Measurements from ENCODE around the gene DOCK9. TPM values are rescaled to one million over a fixed set of nuclear protein-coding genes. Genes with fewer than 3 reads are reported as not detected.
A peak's percentile ranks its signal among the peaks of the same experiment; 100 is the strongest.

Gene DOCK9
- total and polyA plus RNA-seq, 8 donors: 7.5 to 26.3 (median 16.3) TPM

DNA sequence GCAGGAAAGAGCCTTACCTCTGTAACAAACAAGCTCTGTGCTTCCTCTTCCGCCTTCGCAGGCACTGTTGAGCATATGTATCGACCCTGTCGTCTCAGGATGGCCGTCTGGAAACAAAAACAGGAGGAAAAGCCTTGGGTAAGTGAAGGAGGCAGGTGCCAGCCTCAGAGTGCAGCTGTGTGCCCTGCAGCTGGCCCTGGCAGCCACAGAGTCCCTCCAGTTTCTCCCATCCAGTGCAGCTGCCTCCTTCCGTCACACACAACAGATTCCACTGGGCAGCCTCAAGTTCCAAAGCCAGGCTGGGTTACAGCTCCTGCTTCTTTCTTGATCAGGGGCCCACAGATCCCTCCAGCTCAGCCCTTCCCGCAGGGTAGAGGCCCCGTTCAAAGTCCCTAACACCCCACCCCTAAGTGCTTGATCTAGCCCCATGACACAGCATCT is 47.7 kb downstream of the DOCK9 start:
- intact Hi-C loops (cut with DNase I): no loop called here
- Histone ChIP-seq H3K36me3 (no peaks in the 10 kb centered on the region), H3K9me3 (no peaks in the 10 kb centered on the region), H3K27me3 (no peaks in the 10 kb centered on the region), H3K4me1 (no peaks in the 10 kb centered on the region), H3K27ac (no peak overlapping the region), H3K4me3 (no peak overlapping the region)
- FAIRE-seq (no peak), DNase-seq (no peak), ATAC-seq (peak in 1 of 4 donors; percentile 14)
- WGBS, 2 donors: 82% methylated on average over 8 of the region's 8 CpGs
- TF ChIP-seq, protein P1, sequence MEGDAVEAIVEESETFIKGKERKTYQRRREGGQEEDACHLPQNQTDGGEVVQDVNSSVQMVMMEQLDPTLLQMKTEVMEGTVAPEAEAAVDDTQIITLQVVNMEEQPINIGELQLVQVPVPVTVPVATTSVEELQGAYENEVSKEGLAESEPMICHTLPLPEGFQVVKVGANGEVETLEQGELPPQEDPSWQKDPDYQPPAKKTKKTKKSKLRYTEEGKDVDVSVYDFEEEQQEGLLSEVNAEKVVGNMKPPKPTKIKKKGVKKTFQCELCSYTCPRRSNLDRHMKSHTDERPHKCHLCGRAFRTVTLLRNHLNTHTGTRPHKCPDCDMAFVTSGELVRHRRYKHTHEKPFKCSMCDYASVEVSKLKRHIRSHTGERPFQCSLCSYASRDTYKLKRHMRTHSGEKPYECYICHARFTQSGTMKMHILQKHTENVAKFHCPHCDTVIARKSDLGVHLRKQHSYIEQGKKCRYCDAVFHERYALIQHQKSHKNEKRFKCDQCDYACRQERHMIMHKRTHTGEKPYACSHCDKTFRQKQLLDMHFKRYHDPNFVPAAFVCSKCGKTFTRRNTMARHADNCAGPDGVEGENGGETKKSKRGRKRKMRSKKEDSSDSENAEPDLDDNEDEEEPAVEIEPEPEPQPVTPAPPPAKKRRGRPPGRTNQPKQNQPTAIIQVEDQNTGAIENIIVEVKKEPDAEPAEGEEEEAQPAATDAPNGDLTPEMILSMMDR (IDR thresholded peaks at IDR 0.05): no peak

DNA sequence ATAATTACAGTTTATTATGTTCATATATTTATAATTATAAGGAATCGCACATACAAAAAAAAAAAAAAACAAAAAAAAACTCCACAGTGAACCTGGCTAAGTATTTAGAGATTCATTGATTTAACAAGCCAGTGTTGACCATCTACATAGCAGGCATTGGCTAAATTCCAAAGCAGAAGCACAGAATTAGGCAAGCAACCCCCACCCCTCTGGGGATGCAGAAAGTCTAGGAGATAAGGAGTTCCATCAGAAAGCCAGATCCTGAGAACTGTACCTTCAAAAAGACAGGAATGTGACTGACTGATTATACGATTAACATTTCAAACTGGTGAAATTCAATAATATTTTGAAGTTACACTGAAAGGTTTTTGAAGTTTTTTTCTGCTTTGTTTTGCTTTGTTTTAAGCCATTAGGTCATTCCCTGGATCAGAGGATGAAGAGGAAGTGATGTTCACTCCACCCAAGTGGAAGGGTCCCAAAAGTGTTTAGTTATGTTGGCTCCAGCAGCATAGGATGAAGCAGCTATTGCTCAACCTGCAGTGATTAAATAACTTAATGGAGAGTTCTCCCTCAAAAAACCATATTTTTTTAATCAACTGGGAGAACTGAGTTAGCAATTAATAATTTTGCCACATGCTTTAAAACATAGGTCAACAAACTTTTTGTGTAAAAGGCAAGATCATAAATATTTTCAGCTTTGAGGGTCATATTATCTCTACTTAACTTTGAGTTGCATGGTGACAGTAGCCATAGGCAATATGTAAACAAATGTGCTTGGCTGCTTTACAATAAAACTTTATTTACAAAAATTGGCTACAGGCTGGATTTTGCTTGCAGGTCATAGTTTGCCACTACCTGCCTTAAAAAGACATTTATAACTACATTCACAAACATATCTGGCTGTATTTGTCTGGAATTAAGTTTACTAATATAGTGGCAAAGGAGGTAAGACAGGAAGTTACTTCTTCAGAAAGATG is 49.6 kb downstream of the DOCK9 start:
- H3K4me1 ChIP-seq: no peaks in the 10 kb centered on the region
- peak in 1 of 4 donors; percentile 45 for ATAC-seq
- no peak overlapping the region for H3K4me3 ChIP-seq
- intact Hi-C loops (cut with DNase I): no loop called here
- 76 to 91% methylated on average over 2 of the region's 2 CpGs for WGBS, 2 donors
- DNase-seq: no peak
- FAIRE-seq: no peak
- TF ChIP-seq, protein P1 (IDR thresholded peaks at IDR 0.05): no peak
- H3K27ac ChIP-seq: no peak overlapping the region
- no peaks in the 10 kb centered on the region for H3K9me3 ChIP-seq
- H3K36me3 ChIP-seq: no peaks in the 10 kb centered on the region
- no peaks in the 10 kb centered on the region for H3K27me3 ChIP-seq

DNA sequence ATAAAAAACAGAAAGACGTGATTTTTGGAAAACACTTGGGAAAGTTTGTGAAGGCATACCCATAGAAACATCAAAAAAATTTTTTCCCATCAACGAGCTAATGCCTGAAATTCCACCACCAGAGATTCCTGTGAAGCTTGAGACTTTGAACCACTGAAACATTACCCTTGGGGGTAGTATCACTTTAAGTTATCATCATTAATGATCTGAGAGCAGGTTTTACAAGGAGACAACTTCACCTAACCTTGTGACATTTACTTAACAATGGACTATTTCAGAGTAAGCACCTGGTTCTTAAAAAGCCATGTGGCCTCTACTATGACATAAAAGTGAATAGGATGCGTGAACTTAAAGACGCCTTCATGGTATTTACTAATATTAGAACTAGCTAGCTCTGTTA is 51.9 kb downstream of the DOCK9 start:
- Histone ChIP-seq H3K36me3 (no peaks in the 10 kb centered on the region), H3K4me3 (no peak overlapping the region), H3K9me3 (no peaks in the 10 kb centered on the region), H3K4me1 (no peaks in the 10 kb centered on the region), H3K27ac (no peak overlapping the region), H3K27me3 (no peaks in the 10 kb centered on the region)
- no peak for DNase-seq
- no peak for ATAC-seq
- FAIRE-seq: no peak
- TF ChIP-seq, protein P1 (IDR thresholded peaks at IDR 0.05): no peak
- 91 to 98% methylated on average over 4 of the region's 4 CpGs for WGBS, 2 donors
- intact Hi-C loops (cut with DNase I): no loop called here

GRCh38 chr13:98923641-98924397 is 54.0 kb downstream of the DOCK9 start:
- Histone ChIP-seq H3K9me3 (no peaks in the 10 kb centered on the region), H3K4me1 (no peaks in the 10 kb centered on the region), H3K36me3 (no peaks in the 10 kb centered on the region), H3K27me3 (no peaks in the 10 kb centered on the region), H3K27ac (no peak overlapping the region), H3K4me3 (no peak overlapping the region)
- FAIRE-seq (no peak), ATAC-seq (no peak), DNase-seq (no peak)
- 88 to 89% methylated on average over 11 of the region's 11 CpGs for WGBS, 2 donors
- TF ChIP-seq, protein P1 (IDR thresholded peaks at IDR 0.05): no peak
- intact Hi-C loops (cut with DNase I): no loop called here

All from pancreas (tissue), 10 donors.